HCT116 (cell line): ENCODE measurements around the gene POLR2I.

Source experiments
- CBX3 ChIP-seq: IDR thresholded peaks from 2 replicates; pipeline ENCODE4 v1.6.1; 2012; ENCODE audit warnings: low read depth
- CTCF ChIP-seq, 3 experiments: fragments of 200-600 bp in 1 of 3; sonication (generic) in 1 of 3; IDR thresholded peaks in 2 of 3; conservative IDR thresholded peaks in 1 of 3; 2 replicates each; pipeline ENCODE4 v1.5.1; 2012 to 2017; ENCODE audit warnings: low read depth in 2 of 3, low read length in 2 of 3, antibody characterized with exemption in 1 of 3, borderline replicate concordance in 1 of 3, control low read depth in 1 of 3, mild to moderate bottlenecking in 1 of 3, mixed read lengths in 1 of 3, mixed run types in 1 of 3, moderate library complexity in 1 of 3; ENCODE audit not compliant: insufficient read depth in 1 of 3
- EZH2 ChIP-seq: fragments of 200-600 bp; sonication (generic); IDR thresholded peaks from 2 replicates; pipeline ENCODE4 v1.6.1; 2017; ENCODE audit warnings: antibody characterized with exemption, mixed run types
- MAX ChIP-seq: IDR thresholded peaks from 2 replicates; pipeline ENCODE4 v1.6.1; 2012
- POLR2A ChIP-seq: IDR thresholded peaks from 2 replicates; pipeline ENCODE4 v1.7.0; 2011; ENCODE audit warnings: borderline replicate concordance; ENCODE audit not compliant: insufficient read depth, insufficient read length; ENCODE audit errors: extremely low read depth
- POLR2AphosphoS5 ChIP-seq: IDR thresholded peaks from 2 replicates; pipeline ENCODE4 v1.6.1; 2011; ENCODE audit warnings: mild to moderate bottlenecking, low read depth, low read length, moderate library complexity
- YY1 ChIP-seq: IDR thresholded peaks from 2 replicates; pipeline ENCODE4 v1.6.1; 2011; ENCODE audit warnings: low read length, low read depth, moderate library complexity, mild to moderate bottlenecking; ENCODE audit not compliant: insufficient replicate concordance; ENCODE audit errors: extremely low read depth

- TF ChIP-seq CTCF (IDR thresholded peaks at IDR 0.05 in 2 of 3, conservative IDR thresholded peaks at IDR 0.05 in 1 of 3; ENCODE audit: borderline replicate concordance in 1 of 3, insufficient read depth in 1 of 3, low read depth in 2 of 3, low read length in 2 of 3): no peak
- no peak for TF ChIP-seq POLR2AphosphoS5
- TF ChIP-seq EZH2: no peak
- TF ChIP-seq POLR2A: no peak
- no peak for TF ChIP-seq MAX
- no peak for TF ChIP-seq CBX3
- no peak for TF ChIP-seq YY1
Observed at GRCh38 chr19:36120092-36120983, 5.7 kb upstream of the POLR2I start.
